ENCODE measurements around the gene ZNF304. TPM values are rescaled to one million over a fixed set of nuclear protein-coding genes. Genes with fewer than 3 reads are reported as not detected.
A peak's percentile ranks its signal among the peaks of the same experiment; 100 is the strongest.
"Not testable (repeated sequence)": the region's sequence is repeated elsewhere in the genome, so short reads cannot be mapped to it uniquely, and the experiment has no call there.

Gene ZNF304
- total RNA-seq, 6 donors from 2014 or later, result 2.1 to 8.8 (median 7.3) TPM

DNA sequence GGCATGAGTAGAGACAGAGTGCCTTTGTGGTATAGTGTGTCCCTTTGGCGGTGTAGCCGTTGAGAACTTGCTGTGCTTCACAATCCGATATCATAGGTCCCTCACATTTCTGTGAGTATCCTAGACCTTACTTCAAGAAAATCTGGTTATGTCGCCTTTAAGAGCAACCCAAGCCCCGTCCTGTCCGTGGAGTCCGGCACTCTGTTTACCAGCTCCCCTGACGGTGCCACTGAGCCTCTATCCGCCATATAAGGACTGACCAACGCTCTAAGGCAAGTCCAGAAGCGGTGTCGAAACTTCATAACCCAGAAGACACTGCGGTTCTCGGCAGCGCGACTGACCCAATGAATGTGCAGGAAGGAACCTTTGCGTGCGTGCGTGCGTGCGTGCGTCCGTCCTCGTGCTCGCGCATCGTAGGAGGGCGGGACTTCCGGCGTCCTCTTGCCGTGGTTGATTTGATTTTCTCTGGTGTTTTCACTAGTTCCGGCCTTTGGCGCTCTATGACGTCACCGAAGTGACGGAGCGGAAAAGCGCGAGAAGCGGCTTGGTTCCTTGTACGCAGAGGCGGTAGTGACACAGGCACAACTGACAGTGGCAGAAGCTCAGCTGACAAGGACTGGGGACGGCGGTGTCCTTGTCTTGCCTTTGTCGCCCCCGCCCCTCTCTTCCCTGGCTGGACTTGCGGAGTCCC lies 12.1 kb downstream of the ZNF304 start, which contains the start of the genes TRAPPC2B and ZNF547:
Gene TRAPPC2B, plus strand, starts transcription at position 555 of the 691 bp plus-strand sequence. CDS start 1,283 bp downstream, outside the sequence.
Gene ZNF547, plus strand, starts transcription at position 555 of the 691 bp plus-strand sequence. CDS start 5,005 bp downstream, outside the sequence.
- Histone ChIP-seq H3K9me3 (peaks cover 0 to 26% (median 16%) of the 10 kb centered on the region in 4 donors), H3K36me3 (peaks cover 0 to 12% (median 3%) of the 10 kb centered on the region in 4 donors), H3K4me1 (peaks cover 7 to 21% (median 16%) of the 10 kb centered on the region in 4 donors), H3K27me3 (no peaks in the 10 kb centered on the region), H3K27ac (peak within 1 kb of the TSS; percentile 89 to 98 (median 92)), H3K4me3 (peak within 1 kb of the TSS; percentile 39 to 91 (median 74))
- 1 to 2% methylated on average over 24 to 42 of the region's 47 CpGs for WGBS, 2 donors
- peak; percentile 98 to 99 for DNase-seq
- TF ChIP-seq POLR2AphosphoS5 (IDR thresholded peaks at IDR 0.05) (peak; percentile 89 to 97), POLR2A (IDR thresholded peaks at IDR 0.05) (peak in 2 of 4 donors; percentile 27 to 70), EP300 (IDR thresholded peaks at IDR 0.05) (peak in 1 of 4 donors; percentile 83)
- TF ChIP-seq, protein P1, sequence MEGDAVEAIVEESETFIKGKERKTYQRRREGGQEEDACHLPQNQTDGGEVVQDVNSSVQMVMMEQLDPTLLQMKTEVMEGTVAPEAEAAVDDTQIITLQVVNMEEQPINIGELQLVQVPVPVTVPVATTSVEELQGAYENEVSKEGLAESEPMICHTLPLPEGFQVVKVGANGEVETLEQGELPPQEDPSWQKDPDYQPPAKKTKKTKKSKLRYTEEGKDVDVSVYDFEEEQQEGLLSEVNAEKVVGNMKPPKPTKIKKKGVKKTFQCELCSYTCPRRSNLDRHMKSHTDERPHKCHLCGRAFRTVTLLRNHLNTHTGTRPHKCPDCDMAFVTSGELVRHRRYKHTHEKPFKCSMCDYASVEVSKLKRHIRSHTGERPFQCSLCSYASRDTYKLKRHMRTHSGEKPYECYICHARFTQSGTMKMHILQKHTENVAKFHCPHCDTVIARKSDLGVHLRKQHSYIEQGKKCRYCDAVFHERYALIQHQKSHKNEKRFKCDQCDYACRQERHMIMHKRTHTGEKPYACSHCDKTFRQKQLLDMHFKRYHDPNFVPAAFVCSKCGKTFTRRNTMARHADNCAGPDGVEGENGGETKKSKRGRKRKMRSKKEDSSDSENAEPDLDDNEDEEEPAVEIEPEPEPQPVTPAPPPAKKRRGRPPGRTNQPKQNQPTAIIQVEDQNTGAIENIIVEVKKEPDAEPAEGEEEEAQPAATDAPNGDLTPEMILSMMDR (IDR thresholded peaks at IDR 0.05), result peak in 1 of 6 experiments; percentile 23
- peak; percentile 99 for ATAC-seq (ENCODE audit: low FRiP score in 2 of 2)

DNA sequence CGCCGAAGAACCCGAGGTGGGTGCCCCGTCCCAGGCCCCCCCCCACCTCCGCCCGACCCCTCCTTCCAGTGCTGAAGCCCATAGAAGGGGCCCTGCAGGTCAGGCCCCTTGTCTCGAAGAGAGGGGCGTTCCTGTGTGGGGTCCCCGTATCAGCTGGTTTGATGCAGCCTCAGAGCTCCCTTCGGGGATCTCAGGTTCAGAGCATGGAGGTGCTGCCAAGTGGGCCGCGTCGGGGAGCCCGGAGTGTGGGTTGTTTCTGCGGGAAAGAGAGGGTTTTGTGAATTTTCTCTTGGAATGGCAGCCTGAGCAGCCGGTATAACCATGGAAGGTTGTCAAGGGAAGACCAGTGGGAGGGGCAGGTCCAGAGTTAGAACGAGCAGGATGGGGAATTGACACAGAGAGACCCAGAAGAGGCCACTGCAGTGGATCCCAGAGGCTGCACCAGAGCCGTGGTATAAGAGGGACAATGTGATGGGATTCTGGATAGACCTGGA lies 12.7 kb downstream of the ZNF304 start:
- TF ChIP-seq POLR2AphosphoS5 (IDR thresholded peaks at IDR 0.05), result no peak
- TF ChIP-seq POLR2A (IDR thresholded peaks at IDR 0.05), result no peak
- no peak for TF ChIP-seq EP300 (IDR thresholded peaks at IDR 0.05)
- TF ChIP-seq, protein P1 (IDR thresholded peaks at IDR 0.05), result no peak
- DNase-seq, result peak in 1 of 2 donors; percentile 57

DNA sequence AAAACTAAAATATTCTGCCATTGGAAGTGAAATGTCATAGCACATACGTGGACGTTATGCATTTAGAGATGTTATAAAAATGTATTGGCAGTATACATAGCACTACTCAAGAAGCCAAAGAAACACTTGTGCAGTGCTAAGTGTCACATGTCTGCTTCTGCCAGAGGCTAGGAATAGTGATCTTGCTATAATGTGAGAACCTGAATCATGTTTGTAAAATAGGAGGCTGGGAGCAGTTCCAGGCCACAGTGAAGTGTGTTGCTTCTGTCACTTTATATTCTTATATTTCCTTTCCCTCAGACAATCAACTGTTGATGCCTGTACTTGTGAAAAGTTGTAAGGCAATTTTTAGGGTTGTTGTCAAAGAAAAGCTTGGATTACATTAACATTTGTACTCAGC lies 15.7 kb downstream of the ZNF304 start:
- 94 to 100% methylated on average over 2 of the region's 2 CpGs for WGBS, 2 donors
- TF ChIP-seq EP300 (IDR thresholded peaks at IDR 0.05) (no peak), POLR2A (IDR thresholded peaks at IDR 0.05) (no peak), POLR2AphosphoS5 (IDR thresholded peaks at IDR 0.05) (no peak)
- TF ChIP-seq, protein P1 (IDR thresholded peaks at IDR 0.05), result no peak
- Histone ChIP-seq H3K9me3 (peaks cover 0 to 2% (median under 1%) of the 10 kb centered on the region in 4 donors), H3K4me3 (no peak overlapping the region), H3K27ac (no peak overlapping the region), H3K27me3 (no peaks in the 10 kb centered on the region), H3K4me1 (peaks cover 7 to 17% (median 16%) of the 10 kb centered on the region in 4 donors), H3K36me3 (peaks cover 0 to 6% (median under 1%) of the 10 kb centered on the region in 4 donors)
- DNase-seq (no peak), ATAC-seq (ENCODE audit: low FRiP score in 2 of 2) (no peak)

More for the DNA sequence above, 12.7 kb downstream of the ZNF304 start:
- Histone ChIP-seq H3K9me3 (peaks cover 0 to 20% (median 11%) of the 10 kb centered on the region in 4 donors), H3K4me1 (peaks cover 7 to 21% (median 16%) of the 10 kb centered on the region in 4 donors), H3K4me3 (peak overlapping the region; percentile 39 to 91 (median 74)), H3K36me3 (peaks cover 0 to 6% (median 0%) of the 10 kb centered on the region in 4 donors), H3K27me3 (no peaks in the 10 kb centered on the region), H3K27ac (peak overlapping the region; percentile 89 to 98 (median 92))
- WGBS, 2 donors, result 1 to 3% methylated on average over 11 to 16 of the region's 18 CpGs
- ATAC-seq (ENCODE audit: low FRiP score in 2 of 2), result peak; percentile 35 to 38

DNA sequence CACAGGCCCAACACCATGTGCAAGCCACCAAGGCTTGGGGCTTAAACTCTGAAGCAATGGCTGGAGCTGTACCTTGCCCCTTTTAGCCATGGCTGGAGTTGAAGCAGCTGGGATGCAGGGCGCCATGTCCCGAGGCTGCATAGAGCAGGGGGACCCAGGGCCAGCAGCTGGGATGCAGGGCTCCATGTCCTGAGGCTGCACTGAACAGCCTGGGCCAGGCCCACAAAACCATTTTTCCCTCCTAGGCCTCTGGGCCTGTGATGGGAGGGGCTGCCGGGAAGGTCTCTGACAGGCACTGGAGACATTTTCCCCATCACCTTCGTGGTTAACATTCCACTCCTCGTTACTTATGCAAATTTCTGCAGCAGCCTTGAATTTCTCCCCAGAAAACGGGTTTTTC lies 23.1 kb downstream of the ZNF304 start:
- Histone ChIP-seq H3K4me3 (no peak overlapping the region), H3K27me3 (no peaks in the 10 kb centered on the region), H3K36me3 (peaks cover 5 to 56% (median 43%) of the 10 kb centered on the region in 4 donors), H3K9me3 (peaks cover 23 to 49% (median 34%) of the 10 kb centered on the region in 4 donors), H3K27ac (no peak overlapping the region), H3K4me1 (no peaks in the 10 kb centered on the region)
- ATAC-seq (ENCODE audit: low FRiP score in 2 of 2) (no peak), DNase-seq (peak in 1 of 2 donors; percentile 7)
- no peak for TF ChIP-seq POLR2AphosphoS5 (IDR thresholded peaks at IDR 0.05)
- no peak for TF ChIP-seq EP300 (IDR thresholded peaks at IDR 0.05)
- WGBS, 2 donors, result 89 to 98% methylated on average over 4 to 5 of the region's 6 CpGs

GRCh38 chr19:57374647-57375046 lies 23.6 kb downstream of the ZNF304 start:
- not testable (repeated sequence) for H3K4me1 ChIP-seq; DNase-seq; ATAC-seq (ENCODE audit: low FRiP score in 2 of 2); H3K27ac ChIP-seq; H3K4me3 ChIP-seq; H3K27me3 ChIP-seq
- H3K9me3 ChIP-seq, result peaks cover 26 to 54% (median 35%) of the 10 kb centered on the region in 4 donors
- H3K36me3 ChIP-seq, result peaks cover 5 to 56% (median 43%) of the 10 kb centered on the region in 4 donors
- WGBS, 2 donors, result 95 to 100% methylated on average over 2 of the region's 2 CpGs

All from upper lobe of left lung (tissue), 6 donors.